Keratinocyte (primary cell): ENCODE results near the gene VAMP5. TPM values are rescaled to one million over a fixed set of nuclear protein-coding genes. Genes with fewer than 3 reads are reported as not detected.
A peak's percentile ranks its signal among the peaks of the same experiment; 100 is the strongest.
"Not testable (repeated sequence)": the region's sequence is repeated elsewhere in the genome, so short reads cannot be mapped to it uniquely, and the experiment has no call there.

Experiments used
- DNase-seq: peaks from one replicate; pipeline ENCODE4 v3.0.0-alpha.2; 2011; ENCODE audit warnings: low read depth, missing footprints, low spot score
- FAIRE-seq: peaks from 2 replicates; lab custom pipeline; 2011; peaks lifted over from hg19 to GRCh38; lab: Jason Lieb, UNC
- H2AFZ ChIP-seq: 2 replicates; pipeline ENCODE4 v1.6.0; 2012; ENCODE audit warnings: low read length, control low read depth, inconsistent platforms; ENCODE audit not compliant: control insufficient read depth
- H3K27ac ChIP-seq: 2 replicates; pipeline ENCODE4 v1.5.1; 2011; ENCODE audit warnings: low read length; ENCODE audit not compliant: control insufficient read depth, insufficient read depth
- H3K27me3 ChIP-seq: 3 replicates; pipeline ENCODE4 v1.6.0; 2011; ENCODE audit warnings: low read length; ENCODE audit not compliant: control insufficient read depth, insufficient read depth; ENCODE audit errors: extremely low read depth
- H3K36me3 ChIP-seq, 2 experiments: 2 replicates in 1 of 2; 3 replicates in 1 of 2; pipeline ENCODE4 v1.5.1; 2011; ENCODE audit warnings: low read length in 2 of 2, mild to moderate bottlenecking in 1 of 2; ENCODE audit not compliant: control insufficient read depth in 2 of 2, insufficient read depth in 2 of 2; ENCODE audit errors: extremely low read depth in 1 of 2
- H3K4me1 ChIP-seq: 3 replicates; pipeline ENCODE4 v1.5.1; 2011; ENCODE audit warnings: low read length; ENCODE audit not compliant: control insufficient read depth, insufficient read depth; ENCODE audit errors: extremely low read depth
- H3K4me2 ChIP-seq: 3 replicates; pipeline ENCODE4 v1.6.0; 2011; ENCODE audit warnings: low read depth, low read length; ENCODE audit not compliant: control insufficient read depth, insufficient read depth; ENCODE audit errors: extremely low read depth
- H3K4me3 ChIP-seq, 3 experiments: fragments of 200-600 bp in 1 of 3; sonication (generic) in 1 of 3; 2 replicates in 2 of 3; 3 replicates in 1 of 3; pipeline ENCODE4 v1.5.1; 2011 to 2016; ENCODE audit warnings: low read length in 3 of 3, mild to moderate bottlenecking in 3 of 3, control low read depth in 2 of 3, inconsistent platforms in 1 of 3, low read depth in 1 of 3, mixed read lengths in 1 of 3, mixed run types in 1 of 3, moderate library complexity in 1 of 3; ENCODE audit not compliant: control insufficient read depth in 2 of 3, insufficient read depth in 2 of 3; ENCODE audit errors: extremely low read depth in 1 of 3
- H3K79me2 ChIP-seq: 2 replicates; pipeline ENCODE4 v1.6.0; 2012; ENCODE audit warnings: low read length; ENCODE audit not compliant: control insufficient read depth, insufficient read depth
- H3K9ac ChIP-seq: 3 replicates; pipeline ENCODE4 v1.6.0; 2011; ENCODE audit warnings: low read length; ENCODE audit not compliant: control insufficient read depth, insufficient read depth; ENCODE audit errors: extremely low read depth
- H3K9me1 ChIP-seq: 3 replicates; pipeline ENCODE4 v1.6.0; 2011; ENCODE audit warnings: low read length; ENCODE audit not compliant: control insufficient read depth, insufficient read depth; ENCODE audit errors: extremely low read depth
- H3K9me3 ChIP-seq: 2 replicates; pipeline ENCODE4 v1.5.1; 2012; ENCODE audit warnings: low read depth, low read length; ENCODE audit not compliant: control insufficient read depth
- H4K20me1 ChIP-seq: 3 replicates; pipeline ENCODE4 v1.6.0; 2011; ENCODE audit warnings: low read length; ENCODE audit not compliant: control insufficient read depth, insufficient read depth; ENCODE audit errors: extremely low read depth
- EZH2 ChIP-seq: IDR thresholded peaks from one replicate; pipeline ENCODE4 v1.6.1; 2012; ENCODE audit warnings: inconsistent platforms, mild to moderate bottlenecking, low read length, moderate library complexity
- dilution Hi-C: fragments of 300-500 bp; cut with MboI; formaldehyde crosslinking; loops from one replicate; pipeline ENCODE4 v1.7.0; 2020; ENCODE audit warnings: low sequenced_read_pairs; ENCODE audit not compliant: extremely low pct_ligation_motif_present
- polyA plus RNA-seq, 5 experiments: library from polyadenylated mRNA; depleted of rRNA in 3 of 5; stranded (reverse) in 3 of 5; stranded (forward) in 1 of 5; unstranded in 1 of 5; fragments of >200 nt; gene quantifications; 1 replicate in 1 of 5; 2 replicates in 3 of 5; 3 replicates in 1 of 5; pipeline versions ENCODE4 v1.2.1 to v1.2.3, GENCODE V29; 2011 to 2012; ENCODE audit warnings: missing spikeins in 2 of 5, low read depth in 1 of 5, low replicate concordance in 1 of 5
- TF ChIP-seq, protein P1 (sequence below), 3 experiments: IDR thresholded peaks in 1 of 3; conservative IDR thresholded peaks in 1 of 3; optimal IDR thresholded peaks in 1 of 3; 2 replicates in 2 of 3; 3 replicates in 1 of 3; pipeline versions ENCODE3 to v1.5.1; 2011; ENCODE audit warnings: low read length in 3 of 3, mild to moderate bottlenecking in 3 of 3, moderate library complexity in 2 of 3, control low read depth in 1 of 3, inconsistent platforms in 1 of 3; ENCODE audit not compliant: insufficient read depth in 2 of 3; ENCODE audit errors: extremely low read depth in 1 of 3

The VAMP5 gene
- polyA plus RNA-seq, 1 donor (not counting 4 experiments of a cell fraction or from before 2014, with no cell fraction given): 11.0 TPM

DNA sequence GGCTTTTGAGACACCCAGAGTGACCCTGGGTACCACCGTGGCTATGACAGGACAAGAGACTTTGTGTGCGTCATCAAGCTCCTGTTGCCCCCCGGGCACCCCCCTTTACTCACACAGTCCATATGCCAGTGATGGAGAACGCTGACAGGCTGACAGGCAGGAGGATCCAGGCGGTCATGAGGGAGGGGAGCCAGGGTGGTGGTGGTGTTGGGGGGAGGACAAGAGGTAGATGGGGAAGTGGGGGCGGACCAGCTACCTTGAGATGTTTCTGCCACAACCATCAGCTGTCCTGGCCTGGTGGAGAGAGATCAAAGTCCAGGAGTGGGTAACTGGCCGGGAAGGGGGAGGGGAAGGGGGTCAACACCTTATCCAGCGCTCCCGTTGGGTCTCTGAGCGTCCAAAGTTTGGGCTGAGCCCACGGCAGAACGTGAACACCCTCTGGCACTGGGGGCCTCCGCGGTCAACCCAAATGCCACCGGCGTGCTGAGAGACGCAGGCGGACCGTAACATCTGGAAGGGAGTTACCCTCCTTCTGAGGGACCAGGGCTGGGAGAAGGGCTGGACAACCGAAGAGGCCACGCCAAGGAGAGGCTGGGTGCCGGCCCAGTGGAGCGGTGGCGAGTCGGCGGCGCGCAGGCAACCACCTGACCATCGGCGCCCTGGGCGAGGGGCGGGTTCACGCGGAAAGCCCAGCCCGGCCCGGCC lies 17.7 kb downstream of the VAMP5 start:
- H3K27ac ChIP-seq: peak overlapping the region; percentile 15
- dilution Hi-C loops: no loop called here
- peak overlapping the region; percentile 94 for H3K4me2 ChIP-seq
- H3K4me1 ChIP-seq: peaks cover 21% of the 10 kb centered on the region
- H3K27me3 ChIP-seq: no peaks in the 10 kb centered on the region
- H4K20me1 ChIP-seq: no peaks in the 10 kb centered on the region
- H3K9me1 ChIP-seq: peaks cover 2% of the 10 kb centered on the region
- FAIRE-seq (no peak), DNase-seq (no peak)
- H3K9me3 ChIP-seq: no peaks in the 10 kb centered on the region
- peak overlapping the region; percentile 75 for H3K9ac ChIP-seq
- peak overlapping the region; percentile 62 for H2AFZ ChIP-seq
- peaks cover 8% of the 10 kb centered on the region for H3K79me2 ChIP-seq
- peaks cover 7 to 23% of the 10 kb centered on the region in 2 experiments for H3K36me3 ChIP-seq
- TF ChIP-seq, protein P1, sequence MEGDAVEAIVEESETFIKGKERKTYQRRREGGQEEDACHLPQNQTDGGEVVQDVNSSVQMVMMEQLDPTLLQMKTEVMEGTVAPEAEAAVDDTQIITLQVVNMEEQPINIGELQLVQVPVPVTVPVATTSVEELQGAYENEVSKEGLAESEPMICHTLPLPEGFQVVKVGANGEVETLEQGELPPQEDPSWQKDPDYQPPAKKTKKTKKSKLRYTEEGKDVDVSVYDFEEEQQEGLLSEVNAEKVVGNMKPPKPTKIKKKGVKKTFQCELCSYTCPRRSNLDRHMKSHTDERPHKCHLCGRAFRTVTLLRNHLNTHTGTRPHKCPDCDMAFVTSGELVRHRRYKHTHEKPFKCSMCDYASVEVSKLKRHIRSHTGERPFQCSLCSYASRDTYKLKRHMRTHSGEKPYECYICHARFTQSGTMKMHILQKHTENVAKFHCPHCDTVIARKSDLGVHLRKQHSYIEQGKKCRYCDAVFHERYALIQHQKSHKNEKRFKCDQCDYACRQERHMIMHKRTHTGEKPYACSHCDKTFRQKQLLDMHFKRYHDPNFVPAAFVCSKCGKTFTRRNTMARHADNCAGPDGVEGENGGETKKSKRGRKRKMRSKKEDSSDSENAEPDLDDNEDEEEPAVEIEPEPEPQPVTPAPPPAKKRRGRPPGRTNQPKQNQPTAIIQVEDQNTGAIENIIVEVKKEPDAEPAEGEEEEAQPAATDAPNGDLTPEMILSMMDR (optimal IDR thresholded peaks at IDR 0.05 in 1 of 3, IDR thresholded peaks at IDR 0.05 in 1 of 3, conservative IDR thresholded peaks at IDR 0.05 in 1 of 3; ENCODE audit: extremely low read depth in 1 of 3, insufficient read depth in 2 of 3, low read length in 3 of 3): no peak
- no peak for TF ChIP-seq EZH2
- H3K4me3 ChIP-seq: peak overlapping the region; percentile 75 to 81 (median 81)

DNA sequence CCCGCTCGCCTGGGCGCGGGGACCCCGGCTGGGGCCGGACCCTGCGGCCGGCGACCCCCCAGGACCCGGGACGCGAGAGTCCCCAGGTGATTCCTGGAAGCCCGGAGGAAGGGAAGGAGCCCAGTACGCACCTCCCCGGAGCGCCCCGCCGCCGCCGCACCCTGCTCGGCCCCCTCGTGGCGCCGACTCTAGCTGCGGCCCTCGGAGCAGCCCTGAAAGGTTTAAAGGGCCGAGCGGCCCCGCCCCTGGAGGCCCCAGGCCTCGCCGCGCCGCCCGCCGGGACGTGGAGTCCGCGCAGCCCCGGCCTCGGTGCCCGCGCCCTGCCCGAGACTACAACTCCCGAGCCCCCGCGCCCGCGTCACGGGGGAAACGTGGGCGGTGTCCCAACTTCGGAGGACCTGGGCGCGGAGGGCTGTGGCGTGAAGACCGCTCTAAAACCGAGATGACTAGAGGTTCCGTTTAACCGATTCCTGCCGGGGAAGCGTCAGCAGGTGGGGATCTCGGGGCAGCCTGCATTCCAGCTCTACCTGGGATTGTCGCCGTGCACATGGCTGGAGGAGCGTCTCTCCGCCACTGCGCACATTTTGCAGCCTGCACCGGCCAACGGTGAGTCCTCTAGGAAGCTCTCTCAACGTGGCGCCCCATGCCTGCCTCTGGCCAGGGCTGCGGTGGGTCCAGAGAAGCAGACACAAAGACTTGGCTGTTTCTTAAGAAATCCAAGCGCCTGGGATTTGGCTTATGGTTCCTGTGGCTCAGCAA lies 18.4 kb downstream of the VAMP5 start, which contains the start of gene TMEM150A:
TMEM150A (minus strand) TSS at position 223 of the 759 bp plus-strand sequence. CDS start 750 bp downstream, outside the sequence.
- H3K27ac ChIP-seq: peak within 1 kb of the TSS; percentile 45
- no peaks in the 10 kb centered on the region for H3K27me3 ChIP-seq
- H3K79me2 ChIP-seq: peaks cover 2% of the 10 kb centered on the region
- peaks cover 2% of the 10 kb centered on the region for H3K9me1 ChIP-seq
- dilution Hi-C loops: no loop called here
- no peak for TF ChIP-seq EZH2
- TF ChIP-seq, protein P1 (optimal IDR thresholded peaks at IDR 0.05 in 1 of 3, IDR thresholded peaks at IDR 0.05 in 1 of 3, conservative IDR thresholded peaks at IDR 0.05 in 1 of 3; ENCODE audit: extremely low read depth in 1 of 3, insufficient read depth in 2 of 3, low read length in 3 of 3): peak in 1 of 3 experiments; percentile 2
- H3K4me2 ChIP-seq: peak within 1 kb of the TSS; percentile 94
- peak within 1 kb of the TSS; percentile 83 for H2AFZ ChIP-seq
- H3K9me3 ChIP-seq: no peaks in the 10 kb centered on the region
- H3K4me1 ChIP-seq: peaks cover 21% of the 10 kb centered on the region
- peak within 1 kb of the TSS; percentile 75 for H3K9ac ChIP-seq
- H4K20me1 ChIP-seq: no peaks in the 10 kb centered on the region
- H3K4me3 ChIP-seq: peak within 1 kb of the TSS; percentile 75 to 81 (median 81)
- H3K36me3 ChIP-seq: peaks cover under 1 to 16% of the 10 kb centered on the region in 2 experiments
- FAIRE-seq (no peak), DNase-seq (no peak)

DNA sequence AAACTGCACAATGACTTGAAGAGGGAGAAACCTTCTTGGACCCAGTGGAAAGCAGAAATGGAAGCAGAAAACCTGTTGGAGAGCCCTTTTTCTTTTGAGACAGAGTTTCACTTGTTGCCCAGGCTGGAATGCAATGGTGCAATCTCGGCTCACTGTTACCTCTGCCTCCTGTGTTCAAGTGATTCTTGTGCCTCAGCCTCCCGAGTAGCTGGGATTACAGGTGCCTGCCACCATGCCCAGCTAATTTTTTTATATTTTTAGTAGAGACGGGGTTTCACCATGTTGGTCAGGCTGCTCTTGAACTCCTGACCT lies 19.9 kb downstream of the VAMP5 start:
- H3K27me3 ChIP-seq, DNase-seq, FAIRE-seq, H3K9me3 ChIP-seq, H3K9me1 ChIP-seq, H3K9ac ChIP-seq, H2AFZ ChIP-seq, H3K79me2 ChIP-seq, H4K20me1 ChIP-seq, dilution Hi-C loops: not testable (repeated sequence)
- Histone ChIP-seq H3K4me1 (peaks cover 21% of the 10 kb centered on the region), H3K36me3 (peaks cover 10 to 12% of the 10 kb centered on the region in 2 experiments), H3K27ac (peak overlapping the region; percentile 3), H3K4me3 (peak overlapping the region in 1 of 3 experiments; percentile 8), H3K4me2 (peak overlapping the region; percentile 86)
